ENCODE results near the gene TMEM163. TPM values are rescaled to one million over a fixed set of nuclear protein-coding genes. Genes with fewer than 3 reads are reported as not detected.
"Not testable (repeated sequence)": the region's sequence is repeated elsewhere in the genome, so short reads cannot be mapped to it uniquely, and the experiment has no call there.

The TMEM163 gene
- total and polyA plus RNA-seq, 2 experiments from 2014 or later: 1.1 TPM

DNA sequence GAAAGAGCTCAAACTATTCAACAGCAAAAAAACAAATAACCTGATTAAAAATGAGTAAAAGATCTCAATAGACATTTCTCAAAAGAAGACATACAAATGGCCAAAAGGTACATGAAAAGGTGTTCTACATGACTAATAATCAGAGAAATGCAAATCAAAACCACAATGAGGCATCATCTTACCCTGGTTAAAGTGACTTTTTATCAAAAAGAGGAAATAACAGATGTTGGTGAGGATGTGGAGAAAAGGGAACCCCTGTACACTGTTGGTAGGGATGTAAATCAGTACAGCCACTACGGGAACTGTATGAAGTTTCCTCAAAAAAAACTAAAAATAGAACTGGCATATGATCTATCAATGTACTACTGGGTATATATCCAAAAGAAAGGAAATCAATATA, 39.8 kb upstream of the TMEM163 start:
- TF ChIP-seq CTCF (IDR thresholded peaks at IDR 0.05; ENCODE audit: poor library complexity): no peak
- Histone ChIP-seq H4K20me1 (ENCODE audit: insufficient read depth, poor library complexity, severe bottlenecking) (no peaks in the 10 kb centered on the region), H3K4me2 (no peak overlapping the region), H3K9me2 (replicated peaks; ENCODE audit: insufficient read depth) (no peaks in the 10 kb centered on the region), H3K36me3 (replicated peaks; ENCODE audit: insufficient read depth, low read depth) (no peaks in the 10 kb centered on the region), H3K9me3 (ENCODE audit: low read depth) (no peaks in the 10 kb centered on the region), H3K27ac (no peak overlapping the region), H3K27me3 (no peaks in the 10 kb centered on the region), H2AFZ (no peak overlapping the region), H3K4me1 (ENCODE audit: insufficient read depth) (no peaks in the 10 kb centered on the region), H3K79me2 (no peaks in the 10 kb centered on the region), H3K4me3 (no peak overlapping the region)
- DNase-seq (ENCODE audit: low spot score): no peak
- 79% methylated on average over 1 of the region's 1 CpG for whole genome bisulfite sequencing (ENCODE audit: low lambda C conversion rate, missing lambda C conversion rate)

- H2AFZ ChIP-seq; DNase-seq (ENCODE audit: low spot score): not testable (repeated sequence)
Measured at GRCh38 chr2:134751981-134752380, 33.2 kb upstream of the TMEM163 start.

DNA sequence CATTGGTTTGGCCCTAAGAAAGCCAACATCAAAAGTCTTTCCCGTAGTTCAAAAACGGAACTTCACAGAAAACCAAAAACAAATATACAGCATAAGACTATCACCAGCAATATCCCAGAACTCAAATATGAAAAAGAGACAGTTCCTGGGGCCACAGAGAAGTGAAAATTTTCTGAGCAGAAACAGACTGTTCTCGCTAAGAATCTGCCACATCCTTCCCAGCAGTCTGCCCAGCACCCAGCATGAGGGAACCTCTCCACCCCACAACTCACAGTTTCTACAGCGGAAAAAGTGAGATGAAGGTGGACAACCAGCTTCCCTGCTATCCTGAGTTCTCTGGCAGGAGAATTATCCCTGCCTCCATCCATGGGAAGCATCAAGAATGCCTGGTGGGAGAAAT, 26.7 kb upstream of the TMEM163 start:
- H3K9me3 ChIP-seq (ENCODE audit: low read depth): no peaks in the 10 kb centered on the region
- WGBS (ENCODE audit: low lambda C conversion rate, missing lambda C conversion rate): 94% methylated on average over 4 of the region's 4 CpGs
- no peaks in the 10 kb centered on the region for H3K9me2 ChIP-seq (replicated peaks; ENCODE audit: insufficient read depth)
- TF ChIP-seq EZH2 (IDR thresholded peaks at IDR 0.05; ENCODE audit: borderline replicate concordance): no peak
- no peak for TF ChIP-seq CTCF (IDR thresholded peaks at IDR 0.05; ENCODE audit: poor library complexity)
- no peak for TF ChIP-seq EZH2phosphoT487 (IDR thresholded peaks at IDR 0.05; ENCODE audit: low read depth, severe bottlenecking, unreplicated experiment)
- no peaks in the 10 kb centered on the region for H3K79me2 ChIP-seq
- no peaks in the 10 kb centered on the region for H4K20me1 ChIP-seq (ENCODE audit: insufficient read depth, poor library complexity, severe bottlenecking)
- H3K4me3 ChIP-seq: no peak overlapping the region
- no peak overlapping the region for H3K4me2 ChIP-seq
- peaks cover 4% of the 10 kb centered on the region for H3K27me3 ChIP-seq
- no peak overlapping the region for H3K27ac ChIP-seq
- no peak overlapping the region for H2AFZ ChIP-seq
- no peak for DNase-seq (ENCODE audit: low spot score)
- no peaks in the 10 kb centered on the region for H3K4me1 ChIP-seq (ENCODE audit: insufficient read depth)
- H3K36me3 ChIP-seq (replicated peaks; ENCODE audit: insufficient read depth, low read depth): no peaks in the 10 kb centered on the region

More at GRCh38 chr2:134751981-134752380, 33.2 kb upstream of the TMEM163 start:
- not testable (repeated sequence) for H3K79me2 ChIP-seq; H3K9me2 ChIP-seq (replicated peaks; ENCODE audit: insufficient read depth); H3K27ac ChIP-seq; H3K4me2 ChIP-seq; H3K27me3 ChIP-seq; H3K36me3 ChIP-seq (replicated peaks; ENCODE audit: insufficient read depth, low read depth); H3K4me1 ChIP-seq (ENCODE audit: insufficient read depth); H4K20me1 ChIP-seq (ENCODE audit: insufficient read depth, poor library complexity, severe bottlenecking); H3K9me3 ChIP-seq (ENCODE audit: low read depth); H3K4me3 ChIP-seq
- 43% methylated on average over 8 of the region's 8 CpGs for WGBS (ENCODE audit: low lambda C conversion rate, missing lambda C conversion rate)

DNA sequence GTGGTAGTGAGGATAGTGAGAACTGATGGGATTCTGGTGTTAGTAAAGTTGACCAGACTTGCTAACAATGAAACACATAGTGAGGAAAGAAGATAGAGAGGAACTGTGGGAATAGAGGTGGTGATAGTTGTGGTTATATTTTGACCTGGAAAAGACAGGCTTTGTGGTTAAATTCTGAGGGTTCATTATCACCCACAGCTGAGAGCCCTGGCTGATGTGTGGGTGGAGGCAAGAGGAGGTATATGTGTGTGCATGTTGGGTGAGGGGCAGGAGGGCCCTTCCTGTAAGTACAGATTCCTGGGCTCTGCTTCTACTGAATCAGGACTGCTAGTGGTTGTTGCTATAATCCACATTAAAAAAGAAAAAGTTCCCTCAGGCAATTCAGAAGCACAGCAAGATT, 26.2 kb upstream of the TMEM163 start:
- Histone ChIP-seq H3K27ac (no peak overlapping the region), H3K4me1 (ENCODE audit: insufficient read depth) (no peaks in the 10 kb centered on the region), H4K20me1 (ENCODE audit: insufficient read depth, poor library complexity, severe bottlenecking) (no peaks in the 10 kb centered on the region), H3K27me3 (peaks cover 4% of the 10 kb centered on the region), H3K36me3 (replicated peaks; ENCODE audit: insufficient read depth, low read depth) (no peaks in the 10 kb centered on the region), H3K9me3 (ENCODE audit: low read depth) (no peaks in the 10 kb centered on the region), H3K79me2 (no peaks in the 10 kb centered on the region), H2AFZ (no peak overlapping the region), H3K4me2 (no peak overlapping the region), H3K9me2 (replicated peaks; ENCODE audit: insufficient read depth) (no peaks in the 10 kb centered on the region), H3K4me3 (no peak overlapping the region)
- TF ChIP-seq EZH2 (IDR thresholded peaks at IDR 0.05; ENCODE audit: borderline replicate concordance): no peak
- no peak for TF ChIP-seq CTCF (IDR thresholded peaks at IDR 0.05; ENCODE audit: poor library complexity)
- no peak for TF ChIP-seq EZH2phosphoT487 (IDR thresholded peaks at IDR 0.05; ENCODE audit: low read depth, severe bottlenecking, unreplicated experiment)
- DNase-seq (ENCODE audit: low spot score): no peak

All from hepatocyte (in vitro differentiated cells).